Hematopoietic multipotent progenitor cell treated with erythropoietin and hydrocortisone succinate and interleukin-3 and kit ligand, for 6 days (in vitro differentiated cells): ENCODE results near the gene IL20RA.
"Not testable (repeated sequence)": the region's sequence is repeated elsewhere in the genome, so short reads cannot be mapped to it uniquely, and the experiment has no call there.

Experiments used
- DNase-seq: peaks from one replicate; pipeline ENCODE4 v3.0.0-alpha.2; 2015

The IL20RA gene

DNA sequence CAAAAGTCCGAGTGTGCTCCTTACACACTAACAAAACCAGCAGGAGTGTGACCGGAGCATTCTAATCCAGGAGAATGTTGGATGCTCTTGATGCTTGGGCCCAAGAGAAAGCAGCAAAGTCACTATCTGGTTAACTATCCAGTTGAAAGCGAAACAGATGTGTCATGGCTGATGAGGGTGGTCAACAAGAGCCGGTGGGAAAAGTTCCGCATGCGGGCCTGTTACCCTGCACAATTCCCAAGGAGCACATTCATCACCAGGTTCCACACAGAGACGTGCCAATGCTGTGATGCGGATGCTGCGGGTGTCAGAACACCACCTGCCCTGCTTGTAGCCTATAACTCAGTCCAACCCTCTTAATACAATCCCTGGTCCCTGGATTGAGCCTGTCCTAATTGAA lies 38.7 kb downstream of the IL20RA start:
- no peak for DNase-seq

DNA sequence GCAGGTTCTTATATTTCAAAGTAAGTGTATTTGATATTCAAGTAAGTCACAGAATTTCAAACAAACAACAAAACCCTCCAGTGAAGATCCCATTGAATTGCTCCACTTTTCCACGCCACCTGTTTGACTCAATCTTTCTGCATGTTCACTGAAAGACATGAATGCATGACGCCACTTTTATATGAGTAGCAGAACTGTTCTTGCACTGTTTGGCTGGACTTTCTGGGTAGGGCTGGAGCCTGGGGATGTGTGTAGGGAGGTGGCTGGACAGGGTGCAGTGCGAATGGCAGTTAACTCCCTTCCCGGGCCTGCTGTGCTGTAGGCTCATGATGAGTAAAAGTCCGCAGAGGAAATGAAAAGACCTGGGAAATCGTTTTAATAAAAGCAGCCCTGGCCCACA lies 39.7 kb downstream of the IL20RA start:
- no peak for DNase-seq

DNA sequence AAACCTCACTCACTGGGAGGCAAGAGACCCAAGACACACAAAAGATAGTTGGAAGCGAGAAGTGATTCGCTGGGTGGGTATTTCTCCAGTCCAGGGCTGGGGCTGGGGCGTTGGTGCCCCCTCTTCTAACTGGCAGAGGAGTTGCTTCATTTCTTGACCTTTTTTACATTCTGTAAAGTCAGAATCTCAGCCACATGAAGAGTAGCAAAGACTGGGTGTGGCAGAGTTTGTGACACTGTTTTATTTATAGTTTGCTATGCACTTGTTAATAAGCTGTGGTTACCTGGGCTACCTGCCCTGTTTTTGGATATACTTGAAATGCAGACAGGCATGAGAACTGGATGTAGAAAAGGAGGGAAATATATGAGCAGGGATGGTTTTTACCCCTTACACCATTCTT lies 42.3 kb downstream of the IL20RA start:
- no peak for DNase-seq

- DNase-seq, result no peak
Measured at GRCh38 chr6:137001977-137002302, 42.8 kb downstream of the IL20RA start.

DNA sequence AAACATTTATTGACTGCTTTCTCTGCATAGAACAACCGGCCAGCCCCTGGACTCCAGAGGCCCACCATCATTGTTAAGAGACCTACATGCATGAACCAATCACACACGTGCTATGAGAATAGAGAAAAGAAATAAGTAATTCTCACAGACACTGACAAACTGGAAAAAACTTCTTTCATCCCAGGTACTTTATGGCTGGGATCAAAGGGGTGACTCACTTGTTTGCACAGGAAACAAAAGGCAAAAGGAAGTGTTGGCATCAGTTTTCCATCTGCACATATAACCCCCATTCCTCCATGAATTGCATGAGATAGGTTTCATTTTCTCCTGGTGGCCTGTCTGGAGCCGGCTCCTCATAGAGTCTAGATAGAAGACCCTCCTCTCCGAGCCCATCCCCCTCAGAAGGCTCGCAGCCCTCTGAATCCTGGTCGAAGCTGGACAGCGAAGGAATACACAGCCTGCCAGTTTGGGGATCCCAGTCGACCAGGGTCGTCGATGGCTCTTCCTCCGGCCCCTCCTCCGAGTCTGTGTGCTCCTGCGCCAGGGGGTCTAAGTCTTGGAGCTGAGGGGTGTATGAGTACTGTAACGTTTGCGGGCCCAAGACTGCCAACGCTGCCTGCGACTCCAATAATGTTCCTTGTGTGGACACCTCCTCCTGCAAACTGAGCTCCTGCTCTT lies 43.3 kb downstream of the IL20RA start:
- no peak for DNase-seq

DNA sequence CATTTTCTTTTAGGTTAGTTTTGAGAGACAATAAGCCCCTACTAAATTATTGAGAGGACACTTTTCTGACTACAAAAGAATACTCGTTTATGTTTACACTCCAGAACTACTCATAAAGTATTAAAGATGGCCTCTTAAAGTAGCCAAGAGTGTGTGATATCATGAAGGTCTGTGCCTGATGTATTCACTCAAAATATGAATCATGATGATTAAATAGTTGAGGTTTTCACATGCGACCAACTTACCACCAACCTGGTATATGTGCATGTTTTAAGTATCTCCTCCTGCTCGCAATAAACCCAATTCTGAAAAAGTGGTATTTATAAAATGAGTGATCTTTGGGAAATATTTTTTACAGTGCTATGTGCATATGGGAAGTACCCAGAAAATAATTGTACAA lies 43.9 kb downstream of the IL20RA start:
- no peak for DNase-seq

DNA sequence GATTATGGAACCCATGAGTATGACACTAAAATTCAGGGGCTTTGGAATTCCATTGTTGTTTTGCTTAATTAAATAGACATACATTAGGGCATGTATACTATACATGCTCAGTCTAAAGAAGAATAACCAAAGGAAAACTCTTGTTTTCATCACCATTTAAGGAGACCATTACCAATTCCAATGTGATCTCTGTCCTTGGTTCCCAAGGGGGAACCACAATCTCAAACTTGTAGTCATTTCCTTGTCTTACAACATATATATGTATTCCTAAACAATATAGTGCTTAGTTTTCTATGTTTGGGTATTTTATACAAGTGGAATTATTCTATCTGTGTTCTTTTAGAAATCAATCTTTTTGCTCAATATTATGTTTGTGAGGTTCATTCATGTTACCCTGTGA lies 49.2 kb downstream of the IL20RA start:
- DNase-seq, result no peak

DNA sequence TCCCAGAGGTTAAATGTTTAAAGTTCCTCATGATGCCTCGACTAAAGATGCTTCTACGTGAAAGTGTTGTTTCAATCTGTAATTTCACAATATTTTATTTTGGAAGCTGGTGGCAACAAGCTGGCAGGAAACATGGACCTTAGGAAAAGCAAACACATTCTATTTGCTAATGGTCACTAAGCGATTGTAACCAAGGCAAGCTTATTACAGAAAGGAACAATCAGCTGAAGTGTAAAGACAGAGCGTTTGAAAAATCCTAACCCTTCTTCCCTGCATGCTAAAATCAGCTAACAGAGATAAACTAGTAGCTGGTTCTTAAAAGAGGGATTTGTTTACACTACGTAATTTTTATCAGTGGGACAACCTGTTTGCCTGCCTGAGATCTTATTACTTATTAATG lies 50.0 kb downstream of the IL20RA start:
- no peak for DNase-seq

DNA sequence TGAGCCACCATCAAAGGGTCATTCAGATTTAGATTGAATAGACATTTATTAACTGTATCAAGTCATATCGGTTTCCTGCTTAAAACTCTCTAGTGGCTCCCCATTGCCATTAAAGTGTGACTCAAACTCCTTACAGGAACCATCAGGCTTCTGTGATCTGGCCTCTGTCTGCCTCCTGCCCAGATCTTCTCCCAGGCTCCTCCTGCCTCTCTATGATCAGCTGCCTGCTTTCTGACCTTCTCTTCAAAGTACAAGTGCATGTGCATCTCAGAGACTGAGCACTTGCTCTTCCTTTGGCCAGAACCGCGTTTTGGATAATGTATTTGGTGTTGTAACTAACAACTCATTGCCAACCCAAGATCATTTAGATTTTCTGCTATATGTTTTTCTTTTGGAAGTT lies 52.7 kb downstream of the IL20RA start:
- DNase-seq, result no peak

GRCh38 chr6:136991646-136992045 lies 53.1 kb downstream of the IL20RA start:
- no peak for DNase-seq

DNA sequence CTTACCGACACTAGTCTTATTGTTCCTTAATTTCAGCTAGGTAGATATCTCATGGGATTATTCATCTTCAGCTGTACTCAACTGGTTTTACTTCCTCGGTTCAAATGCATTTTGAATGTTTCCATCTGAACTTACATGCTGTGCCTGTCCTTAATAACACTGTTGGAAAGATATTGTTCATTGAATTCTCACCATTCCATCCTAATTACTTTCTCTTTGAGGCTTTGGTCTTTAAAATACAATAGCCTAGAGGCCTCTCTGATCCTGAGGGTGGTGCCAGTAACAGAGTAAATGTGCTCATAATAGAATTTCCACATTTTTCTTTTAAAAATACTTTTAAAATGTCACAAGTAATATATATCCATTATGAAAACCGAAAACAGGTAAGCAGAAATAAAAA lies 54.0 kb downstream of the IL20RA start:
- DNase-seq, result no peak

- no peak for DNase-seq
Measured at GRCh38 chr6:136990242-136990578, 54.6 kb downstream of the IL20RA start.

DNA sequence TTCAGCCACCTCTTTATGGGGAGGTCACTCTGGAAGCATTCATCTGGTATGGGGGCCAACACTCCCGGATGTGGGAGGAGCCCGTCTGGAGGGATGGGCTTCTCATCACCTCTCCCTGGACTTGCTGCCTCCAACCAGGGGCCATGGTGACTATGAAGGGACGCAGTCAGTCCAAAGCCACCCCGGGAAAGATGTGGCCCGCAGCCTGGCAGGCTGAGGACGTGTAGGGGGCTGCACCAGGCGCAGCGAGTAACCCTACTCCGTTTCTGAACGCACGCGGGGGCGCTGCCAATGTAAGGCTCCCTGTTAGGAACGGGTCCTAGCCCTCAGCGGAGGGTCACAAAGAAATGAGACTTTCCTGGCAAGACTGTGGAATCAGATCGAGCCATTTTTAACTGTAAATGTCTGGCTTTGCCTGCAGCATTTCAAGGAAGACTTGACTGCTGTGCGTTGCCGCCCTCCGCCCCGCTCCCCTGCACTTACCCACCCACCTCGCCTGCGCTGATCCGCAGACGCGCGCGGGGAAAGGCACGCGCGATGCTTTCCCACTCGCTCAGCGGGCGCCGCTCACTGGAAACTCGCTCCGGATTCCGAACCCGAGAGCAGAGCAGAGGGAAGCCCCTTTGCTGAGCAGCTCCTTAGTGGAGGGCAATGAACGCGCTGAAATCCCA lies 55.1 kb downstream of the IL20RA start:
- no peak for DNase-seq

GRCh38 chr6:136987526-136987925 lies 57.2 kb downstream of the IL20RA start:
- no peak for DNase-seq

DNA sequence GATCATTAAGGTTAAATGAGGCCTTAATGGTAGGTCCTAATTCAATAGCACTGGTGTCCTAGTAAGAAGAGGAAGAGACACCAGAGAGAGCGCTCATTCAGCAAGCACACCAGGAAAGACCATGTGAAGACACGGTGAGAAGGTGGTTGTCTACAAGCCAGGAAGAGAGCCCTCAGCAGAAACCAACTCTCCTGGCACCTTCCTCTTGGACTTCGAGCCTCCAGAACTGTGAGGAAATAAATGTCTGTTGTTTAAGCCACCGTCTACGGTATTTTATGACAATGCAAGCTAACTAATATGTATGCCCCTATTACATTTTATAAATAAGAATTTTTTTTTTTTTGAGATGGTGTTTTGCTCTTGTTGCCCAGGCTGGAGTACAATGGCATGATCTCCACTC lies 59.3 kb downstream of the IL20RA start:
- no peak for DNase-seq

DNA sequence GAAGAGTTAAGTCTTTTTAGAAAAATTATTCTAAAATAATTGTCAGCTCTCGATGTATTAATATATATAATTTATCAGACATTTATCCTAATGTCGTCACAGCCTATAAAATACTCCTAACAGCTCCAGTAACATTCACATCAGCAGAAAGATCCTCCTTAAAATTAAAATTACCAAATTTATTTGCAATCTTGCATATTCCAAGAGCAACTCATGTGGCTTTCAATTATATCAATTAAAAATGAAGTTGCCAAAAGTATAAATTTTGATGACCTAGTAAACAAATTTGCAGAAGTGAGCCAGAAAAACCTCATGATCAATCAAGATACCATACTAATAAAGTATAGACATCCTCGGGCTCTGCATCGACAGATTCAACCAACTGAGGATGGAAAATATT lies 60.2 kb downstream of the IL20RA start:
- DNase-seq, result no peak

DNA sequence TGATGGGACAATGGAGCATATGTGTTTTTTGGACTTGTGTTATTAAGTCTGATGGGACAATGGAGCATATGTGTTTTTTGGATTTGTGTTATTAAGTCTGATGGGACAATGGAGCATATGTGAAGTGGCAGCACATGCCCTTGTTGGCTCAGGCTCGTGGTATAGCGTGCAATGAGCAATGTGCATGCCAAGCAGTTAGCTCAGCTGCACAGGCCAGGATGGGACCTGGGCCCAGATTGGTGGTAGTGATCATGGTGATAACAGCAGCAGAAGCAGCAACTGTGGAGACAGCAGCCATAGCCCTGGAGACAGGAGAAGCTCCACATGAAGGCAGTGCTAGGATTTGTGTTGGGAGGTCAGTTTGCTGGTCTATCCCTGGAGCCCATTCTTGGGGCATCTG lies 61.1 kb downstream of the IL20RA start:
- no peak for DNase-seq

- no peak for DNase-seq
Measured at GRCh38 chr6:136982928-136983327, 61.8 kb downstream of the IL20RA start.

DNA sequence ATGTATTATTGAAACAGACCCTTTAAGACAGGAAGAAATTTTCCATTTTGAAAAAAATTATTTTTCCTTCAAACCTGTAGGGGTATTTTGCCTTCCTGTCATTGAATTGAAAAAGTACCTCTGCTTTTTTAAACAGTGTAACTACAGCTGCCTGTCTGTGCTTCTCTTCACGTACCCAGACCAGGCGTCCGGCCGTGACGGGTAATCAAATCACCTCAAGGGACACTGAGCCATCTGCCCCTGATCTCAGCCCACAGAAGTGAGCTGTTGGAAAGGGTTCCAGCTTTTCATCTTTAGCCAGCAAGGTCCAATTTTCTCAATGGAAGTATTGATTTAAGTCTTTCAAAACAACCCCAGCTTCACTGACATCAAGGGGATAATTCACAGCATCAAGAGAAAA lies 64.7 kb downstream of the IL20RA start:
- DNase-seq, result no peak

GRCh38 chr6:136979206-136979605 lies 65.6 kb downstream of the IL20RA start:
- no peak for DNase-seq

- no peak for DNase-seq
Measured at GRCh38 chr6:136977075-136977474, 67.7 kb downstream of the IL20RA start.

- no peak for DNase-seq
Measured at GRCh38 chr6:136975089-136975715, 69.6 kb downstream of the IL20RA start.

GRCh38 chr6:136973781-136974180 lies 71.0 kb downstream of the IL20RA start:
- DNase-seq, result not testable (repeated sequence)

- no peak for DNase-seq
Measured at GRCh38 chr6:136971609-136972008, 73.2 kb downstream of the IL20RA start.

- DNase-seq, result peak; percentile 44
Measured at GRCh38 chr6:136969930-136970329, 74.8 kb downstream of the IL20RA start.
